ENCODE results near the gene HYAL2.
"Not testable (repeated sequence)": the region's sequence is repeated elsewhere in the genome, so short reads cannot be mapped to it uniquely, and the experiment has no call there.

Gene HYAL2

GRCh38 chr3:50289130-50289529 is 33.4 kb downstream of the HYAL2 start:
- DNase-seq (ENCODE audit: low read depth), result no peak

- DNase-seq (ENCODE audit: low read depth), result no peak
These were observed 34.0 kb downstream of the HYAL2 start for GRCh38 chr3:50288387-50289007.

- no peak for DNase-seq (ENCODE audit: low read depth)
These were observed 35.3 kb downstream of the HYAL2 start for GRCh38 chr3:50287262-50287661.

GRCh38 chr3:50286322-50287227 is 36.0 kb downstream of the HYAL2 start:
- DNase-seq (ENCODE audit: low read depth), result no peak

GRCh38 chr3:50284121-50284520 is 38.4 kb downstream of the HYAL2 start:
- not testable (repeated sequence) for DNase-seq (ENCODE audit: low read depth)

GRCh38 chr3:50279255-50280016 is 43.1 kb downstream of the HYAL2 start:
- DNase-seq (ENCODE audit: low read depth), result no peak

GRCh38 chr3:50278880-50279224 is 43.7 kb downstream of the HYAL2 start, which contains the start of gene LSMEM2:
Gene LSMEM2 (plus strand): TSS chr3:50279087. CDS start chr3:50279114, 27 bp downstream.
- no peak for DNase-seq (ENCODE audit: low read depth)

GRCh38 chr3:50278123-50278879 is 44.2 kb downstream of the HYAL2 start:
- no peak for DNase-seq (ENCODE audit: low read depth)

GRCh38 chr3:50276762-50277101 is 45.8 kb downstream of the HYAL2 start:
- no peak for DNase-seq (ENCODE audit: low read depth)

- no peak for DNase-seq (ENCODE audit: low read depth)
These were observed 46.4 kb downstream of the HYAL2 start for GRCh38 chr3:50275996-50276761.

GRCh38 chr3:50275141-50275995 is 47.2 kb downstream of the HYAL2 start:
- no peak for DNase-seq (ENCODE audit: low read depth)

GRCh38 chr3:50274371-50275104 is 48.0 kb downstream of the HYAL2 start:
- DNase-seq (ENCODE audit: low read depth), result peak; percentile 51

GRCh38 chr3:50273689-50274065 is 48.9 kb downstream of the HYAL2 start:
- no peak for DNase-seq (ENCODE audit: low read depth)

- peak; percentile 79 for DNase-seq (ENCODE audit: low read depth)
These were observed 49.4 kb downstream of the HYAL2 start for GRCh38 chr3:50272911-50273688.

- not testable (repeated sequence) for DNase-seq (ENCODE audit: low read depth)
These were observed 50.0 kb downstream of the HYAL2 start for GRCh38 chr3:50272538-50272910.

- DNase-seq (ENCODE audit: low read depth), result no peak
These were observed 51.1 kb downstream of the HYAL2 start for GRCh38 chr3:50271314-50271936.

- DNase-seq (ENCODE audit: low read depth), result no peak
These were observed 51.9 kb downstream of the HYAL2 start for GRCh38 chr3:50270422-50271224.

All from stimulated activated CD8-positive, alpha-beta memory T cell treated with anti-CD3 and anti-CD28 coated beads, Interleukin-7, amount 100 ng/mL, for 24 hours (primary cell).